HG03139 (cell line): Measurements from ENCODE around the gene LARGE1.

ENCODE experiments used
- ATAC-seq: cut with Tn5 transposase; IDR thresholded peaks from one replicate; pipeline ENCODE4 v1.9.1; 2021; ENCODE audit not compliant: unreplicated experiment

Gene LARGE1

GRCh38 chr22:33271390-33272161, 648.7 kb downstream of the LARGE1 start:
- peak; percentile 67 for ATAC-seq

- no peak for ATAC-seq
These were observed 649.7 kb downstream of the LARGE1 start for GRCh38 chr22:33270596-33270995.

DNA sequence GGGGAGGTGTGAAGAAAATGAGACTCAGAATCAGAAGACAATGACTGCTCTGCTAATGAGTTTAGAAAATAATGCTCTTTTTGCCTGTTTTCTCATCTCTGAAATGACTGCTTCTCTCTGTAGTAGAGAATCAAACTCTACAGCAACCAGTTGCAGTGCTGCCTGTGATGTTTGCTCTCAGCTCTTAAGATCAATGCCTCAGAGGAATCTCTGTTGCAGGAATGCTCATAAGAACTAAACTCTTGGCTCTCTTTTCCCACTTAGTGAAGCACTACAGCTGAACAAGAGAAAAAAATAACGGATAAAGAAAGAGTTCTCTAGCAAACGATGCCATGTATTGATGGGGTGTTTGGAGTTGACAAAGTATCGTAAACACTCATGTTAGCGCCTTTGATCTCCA, 658.6 kb downstream of the LARGE1 start:
- ATAC-seq, result no peak

DNA sequence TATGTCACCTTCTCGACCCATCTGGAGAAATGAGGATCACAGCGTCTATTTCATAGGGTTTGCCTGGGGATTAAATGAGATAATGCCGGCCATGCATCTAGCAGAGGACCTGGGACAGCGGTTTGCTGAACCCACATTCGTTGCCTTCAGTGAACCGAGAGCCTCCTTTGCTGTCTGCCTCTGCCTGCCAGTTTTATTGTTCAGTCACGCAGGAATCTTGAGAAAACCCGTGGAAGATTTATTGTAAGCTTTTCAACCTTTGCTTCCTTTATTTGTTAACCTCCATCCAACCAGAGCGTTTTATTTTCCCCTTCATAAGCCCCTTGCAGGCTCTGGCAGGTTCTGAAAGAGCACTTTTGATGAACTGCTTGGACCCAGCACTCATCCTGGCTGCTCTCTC, 659.8 kb downstream of the LARGE1 start:
- ATAC-seq, result no peak

GRCh38 chr22:33255791-33256190, 664.5 kb downstream of the LARGE1 start:
- no peak for ATAC-seq

DNA sequence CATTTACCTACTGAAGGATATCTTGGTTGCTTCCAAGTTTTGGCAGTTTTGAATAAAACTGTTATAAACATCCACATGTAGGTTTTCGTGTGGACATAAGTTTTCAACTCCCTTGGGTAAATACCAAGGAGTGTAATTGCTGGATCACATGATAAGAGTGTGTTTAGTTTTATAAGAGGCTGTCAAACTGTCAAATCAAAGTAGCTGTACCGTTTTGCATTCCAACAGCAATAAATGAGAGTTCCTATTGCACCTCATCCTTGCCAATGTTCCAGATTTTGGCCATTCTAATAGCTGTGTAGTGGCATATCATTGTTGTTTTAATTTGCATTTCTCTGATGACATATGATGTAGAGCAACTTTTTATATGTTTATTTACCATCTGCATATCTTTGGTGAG, 671.3 kb downstream of the LARGE1 start:
- ATAC-seq, result no peak

GRCh38 chr22:33247758-33248157, 672.5 kb downstream of the LARGE1 start:
- ATAC-seq, result no peak

- no peak for ATAC-seq
These were observed 678.2 kb downstream of the LARGE1 start for GRCh38 chr22:33242078-33242477.

GRCh38 chr22:33240888-33241475, 679.3 kb downstream of the LARGE1 start:
- ATAC-seq, result no peak

DNA sequence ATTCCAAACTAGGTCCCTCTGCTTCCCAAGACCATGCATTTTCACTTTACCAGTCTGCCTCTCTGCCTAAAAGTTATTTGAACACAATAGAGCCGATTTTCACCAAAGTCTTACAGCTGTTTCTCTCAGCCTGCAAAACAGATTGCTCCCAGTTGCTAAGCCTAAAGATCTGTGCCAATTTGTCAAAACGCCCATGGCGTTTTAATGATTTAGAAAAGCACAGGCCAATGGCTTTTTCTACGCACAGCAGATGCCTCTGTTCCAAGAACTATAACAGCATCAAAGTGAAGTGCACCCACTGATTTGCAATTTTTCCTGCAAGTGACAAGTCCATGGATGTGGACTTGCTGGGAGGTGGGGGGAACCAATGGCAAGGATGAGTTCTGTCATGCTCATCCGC, 688.2 kb downstream of the LARGE1 start:
- no peak for ATAC-seq

DNA sequence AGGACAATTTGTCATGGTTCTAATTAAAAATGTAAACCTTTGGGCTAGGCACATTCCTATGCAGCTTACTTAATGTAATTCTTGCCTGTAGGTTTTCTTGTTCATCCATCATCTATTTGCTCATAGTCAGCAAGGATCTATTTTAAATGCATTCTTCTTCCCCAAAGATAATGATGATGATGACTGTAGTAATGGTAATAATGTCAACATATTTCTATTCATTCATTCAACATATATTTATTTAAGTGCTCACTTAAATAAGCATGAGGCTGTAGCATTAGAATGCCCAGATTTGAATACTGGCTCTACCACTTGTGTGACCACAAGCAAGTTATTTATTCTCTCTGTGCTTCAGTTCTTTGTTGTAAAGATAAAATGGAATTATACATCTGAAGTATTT, 692.5 kb downstream of the LARGE1 start:
- no peak for ATAC-seq

GRCh38 chr22:33224841-33225240, 695.4 kb downstream of the LARGE1 start:
- ATAC-seq, result no peak
